ENCODE data around the gene TTLL5. TPM values are rescaled to one million over a fixed set of nuclear protein-coding genes. Genes with fewer than 3 reads are reported as not detected.

The TTLL5 gene
- total RNA-seq, 1 experiment from 2014 or later, result 35.7 TPM

DNA sequence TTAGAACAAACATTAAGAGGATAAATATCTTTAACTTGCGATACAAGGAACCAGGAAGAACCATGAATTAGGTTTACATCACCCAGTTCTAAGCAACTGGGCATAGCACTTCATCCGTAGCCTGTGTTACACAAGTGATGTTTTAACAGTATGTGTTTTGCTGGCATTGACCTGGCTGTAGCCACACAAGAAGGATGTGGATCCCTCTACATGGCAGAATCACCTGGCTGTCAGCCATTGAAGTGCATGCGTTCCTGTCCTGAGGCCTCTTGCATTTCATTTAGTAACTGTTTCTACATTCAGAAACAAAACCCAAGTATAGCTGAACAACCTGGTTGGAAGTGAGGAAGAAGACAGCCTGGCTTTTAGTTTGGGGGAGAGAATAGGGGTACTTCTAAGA lies 248.6 kb downstream of the TTLL5 start:
- H3K23ac ChIP-seq (ENCODE audit: insufficient read length, low read depth, low read length), result no peak overlapping the region
- WGBS (ENCODE audit: extremely low coverage, insufficient read length, low lambda C conversion rate), result no CpG with 5 or more reads among the region's 3 CpGs
- H3T11ph ChIP-seq (ENCODE audit: low read length), result no peak overlapping the region
- H2BK15ac ChIP-seq (ENCODE audit: low read depth, low read length), result no peak overlapping the region
- no peak overlapping the region for H4K5ac ChIP-seq (ENCODE audit: insufficient read length, low read depth, low read length)
- no peak overlapping the region for H2BK120ac ChIP-seq (ENCODE audit: low read depth, low read length, poor library complexity, severe bottlenecking)
- no peak overlapping the region for H3K4me2 ChIP-seq (ENCODE audit: insufficient read depth, insufficient read length, low read length)
- H2AK5ac ChIP-seq (ENCODE audit: insufficient read length, low read length), result no peak overlapping the region
- no peaks in the 10 kb centered on the region for H3K79me1 ChIP-seq (ENCODE audit: insufficient read depth, low read depth, low read length, poor library complexity, severe bottlenecking)
- H4K20me1 ChIP-seq (ENCODE audit: control insufficient read depth, insufficient read depth, insufficient read length), result no peaks in the 10 kb centered on the region
- no peak overlapping the region for H2AFZ ChIP-seq (ENCODE audit: low read length)
- no peak overlapping the region for H2BK20ac ChIP-seq (ENCODE audit: low read depth, low read length, poor library complexity, severe bottlenecking)
- TF ChIP-seq, protein P1, sequence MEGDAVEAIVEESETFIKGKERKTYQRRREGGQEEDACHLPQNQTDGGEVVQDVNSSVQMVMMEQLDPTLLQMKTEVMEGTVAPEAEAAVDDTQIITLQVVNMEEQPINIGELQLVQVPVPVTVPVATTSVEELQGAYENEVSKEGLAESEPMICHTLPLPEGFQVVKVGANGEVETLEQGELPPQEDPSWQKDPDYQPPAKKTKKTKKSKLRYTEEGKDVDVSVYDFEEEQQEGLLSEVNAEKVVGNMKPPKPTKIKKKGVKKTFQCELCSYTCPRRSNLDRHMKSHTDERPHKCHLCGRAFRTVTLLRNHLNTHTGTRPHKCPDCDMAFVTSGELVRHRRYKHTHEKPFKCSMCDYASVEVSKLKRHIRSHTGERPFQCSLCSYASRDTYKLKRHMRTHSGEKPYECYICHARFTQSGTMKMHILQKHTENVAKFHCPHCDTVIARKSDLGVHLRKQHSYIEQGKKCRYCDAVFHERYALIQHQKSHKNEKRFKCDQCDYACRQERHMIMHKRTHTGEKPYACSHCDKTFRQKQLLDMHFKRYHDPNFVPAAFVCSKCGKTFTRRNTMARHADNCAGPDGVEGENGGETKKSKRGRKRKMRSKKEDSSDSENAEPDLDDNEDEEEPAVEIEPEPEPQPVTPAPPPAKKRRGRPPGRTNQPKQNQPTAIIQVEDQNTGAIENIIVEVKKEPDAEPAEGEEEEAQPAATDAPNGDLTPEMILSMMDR (conservative IDR thresholded peaks at IDR 0.05), result no peak
- H3K18ac ChIP-seq (ENCODE audit: insufficient read length, low read depth, low read length), result no peak overlapping the region
- DNase-seq, result no peak
- no peaks in the 10 kb centered on the region for H3K23me2 ChIP-seq (ENCODE audit: insufficient read length, low read depth, low read length, poor library complexity, severe bottlenecking)
- peaks cover 17 to 18% of the 10 kb centered on the region in 2 experiments for H3K4me1 Mint-ChIP-seq
- H3K36me3 Mint-ChIP-seq (ENCODE audit: insufficient read depth in 1 of 3, low read depth in 3 of 3), result no peaks in the 10 kb centered on the region; a peak in 1 of 7 replicates
- H3K4ac ChIP-seq (ENCODE audit: low read depth, low read length), result no peak overlapping the region
- H2BK12ac ChIP-seq (ENCODE audit: insufficient read length, low read depth, low read length), result no peak overlapping the region
- H3K14ac ChIP-seq (ENCODE audit: insufficient read depth, low read length), result no peak overlapping the region
- H3K27me3 ChIP-seq (ENCODE audit: insufficient read depth, low read length), result no peaks in the 10 kb centered on the region
- H3K27ac ChIP-seq (ENCODE audit: insufficient read length, low read depth, low read length), result no peak overlapping the region
- H2BK5ac ChIP-seq (ENCODE audit: insufficient read length, low read length), result no peak overlapping the region
- no peak overlapping the region for H4K8ac ChIP-seq (replicated peaks; ENCODE audit: insufficient read length, low read depth, low read length)
- no peak overlapping the region for H3K9ac ChIP-seq (ENCODE audit: extremely low read depth, insufficient read length, low read length)
- no peaks in the 10 kb centered on the region for H3K27me3 Mint-ChIP-seq (ENCODE audit: low read depth)
- no peaks in the 10 kb centered on the region for H3K4me1 ChIP-seq (ENCODE audit: insufficient read depth, low read length)
- H3K4me3 Mint-ChIP-seq, result no peak overlapping the region
- no peaks in the 10 kb centered on the region for H3K79me2 ChIP-seq (ENCODE audit: insufficient read depth, low read length)
- no peak overlapping the region for H4K91ac ChIP-seq (ENCODE audit: insufficient read length, low read depth, low read length)
- no peaks in the 10 kb centered on the region for H3K9me3 ChIP-seq (ENCODE audit: control insufficient read depth, low read depth, low read length)
- no peak overlapping the region for H3K27ac Mint-ChIP-seq
- H3K56ac ChIP-seq (ENCODE audit: insufficient read length, low read depth, low read length), result no peak overlapping the region
- H3K9me3 Mint-ChIP-seq, result no peaks in the 10 kb centered on the region
